GM19397 (cell line): ENCODE measurements around the gene SLC1A4.
"Not testable (repeated sequence)": the region's sequence is repeated elsewhere in the genome, so short reads cannot be mapped to it uniquely, and the experiment has no call there.

ENCODE experiments used
- ATAC-seq: cut with Tn5 transposase; IDR thresholded peaks from one replicate; pipeline ENCODE4 v1.9.1; 2021; ENCODE audit warnings: mild to moderate bottlenecking, moderate library complexity; ENCODE audit not compliant: unreplicated experiment

The SLC1A4 gene

GRCh38 chr2:64989982-64990614, 899 bp downstream of the SLC1A4 start:
- ATAC-seq, result no peak

- ATAC-seq, result no peak
These were observed 1.7 kb downstream of the SLC1A4 start for GRCh38 chr2:64990876-64991275.

GRCh38 chr2:64992218-64992617, 3.0 kb downstream of the SLC1A4 start:
- no peak for ATAC-seq

GRCh38 chr2:64992990-64993389, 3.8 kb downstream of the SLC1A4 start:
- ATAC-seq, result no peak

GRCh38 chr2:64995041-64995440, 5.8 kb downstream of the SLC1A4 start:
- no peak for ATAC-seq

- no peak for ATAC-seq
These were observed 7.7 kb downstream of the SLC1A4 start for GRCh38 chr2:64996871-64997307.

GRCh38 chr2:64998658-64999061, 9.5 kb downstream of the SLC1A4 start:
- ATAC-seq, result no peak

- no peak for ATAC-seq
These were observed 10.6 kb downstream of the SLC1A4 start for GRCh38 chr2:64999754-65000153.

GRCh38 chr2:65000644-65001043, 11.4 kb downstream of the SLC1A4 start:
- ATAC-seq, result no peak

- no peak for ATAC-seq
These were observed 13.8 kb downstream of the SLC1A4 start for GRCh38 chr2:65003037-65003436.

GRCh38 chr2:65004232-65004631, 15.0 kb downstream of the SLC1A4 start:
- ATAC-seq, result not testable (repeated sequence)

- ATAC-seq, result no peak
These were observed 24.6 kb downstream of the SLC1A4 start for GRCh38 chr2:65013776-65014175.

GRCh38 chr2:65015731-65016130, 26.5 kb downstream of the SLC1A4 start:
- ATAC-seq, result no peak

- ATAC-seq, result no peak
These were observed 27.6 kb downstream of the SLC1A4 start for GRCh38 chr2:65016789-65017188.

- ATAC-seq, result no peak
These were observed 28.1 kb downstream of the SLC1A4 start for GRCh38 chr2:65017335-65017734.

- no peak for ATAC-seq
These were observed 29.0 kb downstream of the SLC1A4 start for GRCh38 chr2:65018141-65018582.

GRCh38 chr2:65019010-65019409, 29.8 kb downstream of the SLC1A4 start:
- ATAC-seq, result no peak

- no peak for ATAC-seq
These were observed 30.5 kb downstream of the SLC1A4 start for GRCh38 chr2:65019675-65020195.

- ATAC-seq, result not testable (repeated sequence)
These were observed 31.1 kb downstream of the SLC1A4 start for GRCh38 chr2:65020251-65020650.

GRCh38 chr2:65020943-65021528, 31.8 kb downstream of the SLC1A4 start:
- no peak for ATAC-seq

- no peak for ATAC-seq
These were observed 32.5 kb downstream of the SLC1A4 start for GRCh38 chr2:65021709-65022108.

- no peak for ATAC-seq
These were observed 33.0 kb downstream of the SLC1A4 start for GRCh38 chr2:65022189-65022588.
